K562 (cell line): ENCODE data around the gene MTMR4. TPM values are rescaled to one million over a fixed set of nuclear protein-coding genes. Genes with fewer than 3 reads are reported as not detected.
A peak's percentile ranks its signal among the peaks of the same experiment; 100 is the strongest.

ENCODE experiments used
- ARID1B ChIP-seq: fragments of 450-650 bp; IDR thresholded peaks from 2 replicates; pipeline ENCODE4 v1.6.1; 2016; ENCODE audit warnings: antibody characterized with exemption, mild to moderate bottlenecking, inconsistent platforms
- CHD7 ChIP-seq: fragments of 200-600 bp; sonication (generic); IDR thresholded peaks from one replicate; pipeline ENCODE4 v1.6.1; 2012; ENCODE audit warnings: mild to moderate bottlenecking, low read depth, low read length, inconsistent platforms
- IRF2 ChIP-seq: sonication (generic); formaldehyde crosslinking; IDR thresholded peaks from 2 replicates; pipeline ENCODE4 v1.8.1; 2022; ENCODE audit warnings: mild to moderate bottlenecking, missing genetic modification reagents
- NEUROD1 ChIP-seq: fragments of 150-350 bp; IDR thresholded peaks from 2 replicates; pipeline ENCODE4 v1.6.1; 2014; ENCODE audit warnings: borderline replicate concordance, low read length, low read depth; ENCODE audit not compliant: partially characterized antibody
- RBM22 ChIP-seq: fragments of 200-400 bp; formaldehyde crosslinking; IDR thresholded peaks from 2 replicates; pipeline ENCODE4 v1.6.1; 2018; ENCODE audit warnings: low read length, low read depth; ENCODE audit not compliant: poor library complexity, severe bottlenecking
- STAT6 ChIP-seq: sonication (generic); formaldehyde crosslinking; IDR thresholded peaks from 2 replicates; pipeline ENCODE4 v1.8.1; 2023; ENCODE audit warnings: mild to moderate bottlenecking, missing genetic modification reagents
- U2AF2 ChIP-seq: fragments of 200-400 bp; formaldehyde crosslinking; optimal IDR thresholded peaks from 2 replicates; pipeline ENCODE3; 2017; ENCODE audit warnings: low read depth, mild to moderate bottlenecking, low read length
- ZBTB12 ChIP-seq: fragments of 250-450 bp; sonication (Bioruptor Pico); IDR thresholded peaks from 2 replicates; pipeline ENCODE4 v1.4.0; 2020
- ZNF140 ChIP-seq: fragments of 250-450 bp; sonication (Bioruptor Pico); IDR thresholded peaks from 2 replicates; pipeline ENCODE4 v1.8.0; 2021; ENCODE audit warnings: moderate library complexity, mild to moderate bottlenecking, inconsistent platforms
- ZNF398 ChIP-seq: fragments of 250-450 bp; sonication (Bioruptor Pico); IDR thresholded peaks from 2 replicates; pipeline ENCODE4 v1.8.0; 2021; ENCODE audit warnings: moderate library complexity, mild to moderate bottlenecking, inconsistent platforms
- polyA plus RNA-seq, 8 experiments: library from polyadenylated mRNA; depleted of rRNA in 4 of 8; stranded (reverse) in 5 of 8; unstranded in 3 of 8; fragments of >200 nt; fragmentation: Nextera tagmentation in 2 of 8; fragmentation: Illumina TruSeq in 1 of 8; extraction: Ambion mirVana in 2 of 8; extraction: Trizol in 1 of 8; gene quantifications; 2 replicates each; pipeline versions ENCODE4 v1.2.1 to v1.2.3, GENCODE V29; 2011 to 2014; ENCODE audit warnings: inconsistent platforms in 1 of 8, missing spikeins in 1 of 8
- total RNA-seq, 7 experiments: library from RNA; depleted of rRNA in 6 of 7; stranded (reverse); fragments of >200 nt in 6 of 7; fragmentation: Illumina TruSeq in 2 of 7; extraction: Trizol in 2 of 7; gene quantifications; 2 replicates each; pipeline versions ENCODE4 v1.2.1 to v1.2.3, GENCODE V29; 2011 to 2021; ENCODE audit warnings: low replicate concordance in 1 of 7

The MTMR4 gene
- total and polyA plus RNA-seq, 9 of the 15 experiments (the other 6 are each of a cell fraction or from before 2014, with no cell fraction given), result 8.8 to 45.7 (median 28.7) TPM

- TF ChIP-seq NEUROD1 (no peak), CHD7 (no peak), ZNF140 (CRISPR knock-in tag) (no peak), U2AF2 (no peak), ARID1B (0 out of 2 replicates have a peak, but pooled peaks have one; percentile 30), ZBTB12 (CRISPR knock-in tag) (no peak), ZNF398 (CRISPR knock-in tag) (no peak), STAT6 (CRISPR knock-in tag) (no peak), RBM22 (no peak), IRF2 (CRISPR knock-in tag) (no peak)
Measured at GRCh38 chr17:58534901-58535421, 20.5 kb upstream of the MTMR4 start (continued).
